Activated CD4-positive, alpha-beta memory T cell treated with anti-CD3 and anti-CD28 coated beads, Interleukin-2, amount 10 ng/mL, durations not matched to agents 7 days and 5 days (primary cell): ENCODE data around the gene ZFC3H1. TPM values are rescaled to one million over a fixed set of nuclear protein-coding genes. Genes with fewer than 3 reads are reported as not detected.
"Not testable (repeated sequence)": the region's sequence is repeated elsewhere in the genome, so short reads cannot be mapped to it uniquely, and the experiment has no call there.

Source experiments
- CTCF ChIA-PET: fragments of 350-600 bp; sonication (Branson Sonifier 250); formaldehyde crosslinking; loops from one replicate; lab custom pipeline; 2021; ENCODE audit warnings: antibody characterized with exemption, inconsistent platforms; lab: Charles Lee
- POLR2A ChIA-PET: fragments of 350-600 bp; sonication (Branson Sonifier 250); formaldehyde crosslinking; loops from one replicate; lab custom pipeline; 2021; ENCODE audit warnings: antibody characterized with exemption; lab: Charles Lee
- DNase-seq: peaks from one replicate; pipeline ENCODE4 v3.0.0-alpha.2; 2020
- H3K27ac Mint-ChIP-seq: one replicate; pipeline ENCODE4 v1.8.0; 2021; ENCODE audit warnings: mild to moderate bottlenecking, mixed read lengths
- H3K27me3 Mint-ChIP-seq: one replicate; pipeline ENCODE4 v1.8.0; 2021; ENCODE audit warnings: mixed read lengths
- H3K36me3 Mint-ChIP-seq: one replicate; pipeline ENCODE4 v1.8.0; 2021; ENCODE audit warnings: low read depth, mixed read lengths
- H3K4me1 Mint-ChIP-seq: one replicate; pipeline ENCODE4 v1.8.0; 2021; ENCODE audit warnings: mixed read lengths
- H3K4me3 Mint-ChIP-seq: one replicate; pipeline ENCODE4 v1.8.0; 2021; ENCODE audit warnings: mild to moderate bottlenecking, mixed read lengths
- H3K9me3 Mint-ChIP-seq: one replicate; pipeline ENCODE4 v1.8.0; 2021; ENCODE audit warnings: mixed read lengths
- total RNA-seq, 2 experiments: library from RNA; stranded (reverse); gene quantifications; one replicate each; pipeline ENCODE4 v1.2.3, GENCODE V29; 2021

ZFC3H1 gene
- total RNA-seq, 2 experiments from 2014 or later: 64.7 to 76.8 TPM

DNA sequence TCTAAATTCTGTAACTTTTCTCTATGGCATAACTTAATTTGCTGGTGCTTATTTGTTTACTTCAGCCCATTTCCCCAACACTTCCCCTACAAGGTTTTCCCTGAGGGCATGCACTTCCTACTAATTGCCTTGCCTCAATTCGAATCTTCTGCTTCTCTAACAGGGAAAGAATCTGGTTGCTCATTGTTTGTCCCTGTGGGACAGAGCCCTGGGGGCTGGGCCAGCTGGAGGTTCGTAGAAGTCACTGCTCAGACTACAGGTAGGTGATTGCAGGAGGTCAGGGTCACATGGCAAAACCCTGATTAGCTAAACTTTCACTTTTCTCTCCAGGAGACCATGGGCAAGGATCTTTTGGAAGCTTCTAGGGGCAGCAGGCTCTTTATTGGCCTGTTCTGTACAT lies 72.0 kb downstream of the ZFC3H1 start:
- Mint-ChIP-seq H3K27me3 (peaks cover 46% of the 10 kb centered on the region), H3K4me1 (no peaks in the 10 kb centered on the region), H3K9me3 (no peaks in the 10 kb centered on the region), H3K27ac (no peak overlapping the region), H3K36me3 (no peaks in the 10 kb centered on the region), H3K4me3 (no peak overlapping the region)
- DNase-seq: no peak
- ChIA-PET POLR2A (no interaction called here), CTCF (no interaction called here)

DNA sequence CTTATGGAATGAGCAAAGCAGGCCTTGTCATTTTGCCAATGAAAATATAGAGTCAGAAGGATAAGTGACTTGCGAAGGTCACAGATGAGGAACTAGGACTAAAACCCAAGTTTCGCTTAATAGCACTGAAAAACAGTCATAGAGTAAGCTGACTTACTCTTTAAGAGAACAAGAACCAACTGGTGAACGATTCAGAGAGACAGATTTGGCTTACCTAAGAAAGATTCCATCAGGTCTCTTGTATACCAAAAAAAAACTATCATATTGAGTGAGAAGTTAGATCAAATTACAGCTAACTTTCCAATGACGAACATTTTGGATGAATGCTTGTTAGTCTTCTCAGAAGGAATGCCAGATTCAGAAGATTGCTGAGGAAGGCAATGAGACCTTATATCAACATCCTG lies 74.2 kb downstream of the ZFC3H1 start:
- Mint-ChIP-seq H3K36me3 (no peaks in the 10 kb centered on the region), H3K27me3 (peaks cover 43% of the 10 kb centered on the region), H3K4me3 (no peak overlapping the region), H3K4me1 (no peaks in the 10 kb centered on the region), H3K27ac (no peak overlapping the region), H3K9me3 (no peaks in the 10 kb centered on the region)
- ChIA-PET CTCF (no interaction called here), POLR2A (no interaction called here)
- DNase-seq: no peak

DNA sequence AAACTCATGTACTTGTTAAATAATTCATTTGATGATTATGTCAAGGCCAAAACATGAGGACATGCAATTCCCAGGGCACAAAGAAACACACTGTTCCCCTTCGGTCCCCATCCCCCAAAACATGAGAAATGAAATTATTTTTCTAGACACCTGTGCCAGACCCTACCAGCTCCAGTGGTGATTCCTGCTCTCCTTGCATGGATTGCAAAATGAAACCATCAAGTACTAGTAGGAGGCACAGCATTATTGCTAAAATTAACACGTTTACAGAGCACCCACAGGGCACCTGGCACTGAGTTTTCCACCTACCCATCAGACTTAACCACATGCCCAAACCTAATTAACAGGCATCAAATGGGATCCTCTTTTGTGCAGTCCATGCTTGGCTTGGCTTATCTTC lies 76.6 kb downstream of the ZFC3H1 start:
- no peak overlapping the region for H3K27ac Mint-ChIP-seq
- H3K27me3 Mint-ChIP-seq: peaks cover 28% of the 10 kb centered on the region
- ChIA-PET CTCF (no interaction called here), POLR2A (no interaction called here)
- DNase-seq: no peak
- H3K36me3 Mint-ChIP-seq: no peaks in the 10 kb centered on the region
- no peaks in the 10 kb centered on the region for H3K4me1 Mint-ChIP-seq
- H3K9me3 Mint-ChIP-seq: no peaks in the 10 kb centered on the region
- H3K4me3 Mint-ChIP-seq: no peak overlapping the region

- POLR2A ChIA-PET: no interaction called here
- no peaks in the 10 kb centered on the region for H3K9me3 Mint-ChIP-seq
- no peaks in the 10 kb centered on the region for H3K4me1 Mint-ChIP-seq
- DNase-seq: no peak
- CTCF ChIA-PET: no interaction called here
- H3K4me3 Mint-ChIP-seq: no peak overlapping the region
- peaks cover 26% of the 10 kb centered on the region for H3K27me3 Mint-ChIP-seq
- no peaks in the 10 kb centered on the region for H3K36me3 Mint-ChIP-seq
- H3K27ac Mint-ChIP-seq: no peak overlapping the region
Observed at GRCh38 chr12:71585218-71585617, 78.4 kb downstream of the ZFC3H1 start.

DNA sequence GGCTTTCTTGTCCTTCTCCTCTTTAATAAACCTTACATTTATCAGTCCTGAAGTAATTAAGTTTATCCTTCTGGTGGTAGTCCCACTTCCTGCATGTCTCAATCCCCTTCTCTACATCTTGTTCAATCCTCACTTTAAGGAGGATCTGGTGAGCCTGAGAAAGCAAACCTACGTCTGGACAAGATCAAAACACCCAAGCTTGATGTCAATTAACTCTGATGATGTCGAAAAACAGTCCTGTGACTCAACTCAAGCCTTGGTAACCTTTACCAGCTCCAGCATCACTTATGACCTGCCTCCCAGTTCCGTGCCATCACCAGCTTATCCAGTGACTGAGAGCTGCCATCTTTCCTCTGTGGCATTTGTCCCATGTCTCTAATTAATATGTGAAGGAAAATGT lies 79.3 kb downstream of the ZFC3H1 start:
- H3K36me3 Mint-ChIP-seq: no peaks in the 10 kb centered on the region
- no peaks in the 10 kb centered on the region for H3K4me1 Mint-ChIP-seq
- ChIA-PET CTCF (no interaction called here), POLR2A (no interaction called here)
- no peak for DNase-seq
- H3K4me3 Mint-ChIP-seq: no peak overlapping the region
- H3K27me3 Mint-ChIP-seq: peaks cover 22% of the 10 kb centered on the region
- no peak overlapping the region for H3K27ac Mint-ChIP-seq
- no peaks in the 10 kb centered on the region for H3K9me3 Mint-ChIP-seq

DNA sequence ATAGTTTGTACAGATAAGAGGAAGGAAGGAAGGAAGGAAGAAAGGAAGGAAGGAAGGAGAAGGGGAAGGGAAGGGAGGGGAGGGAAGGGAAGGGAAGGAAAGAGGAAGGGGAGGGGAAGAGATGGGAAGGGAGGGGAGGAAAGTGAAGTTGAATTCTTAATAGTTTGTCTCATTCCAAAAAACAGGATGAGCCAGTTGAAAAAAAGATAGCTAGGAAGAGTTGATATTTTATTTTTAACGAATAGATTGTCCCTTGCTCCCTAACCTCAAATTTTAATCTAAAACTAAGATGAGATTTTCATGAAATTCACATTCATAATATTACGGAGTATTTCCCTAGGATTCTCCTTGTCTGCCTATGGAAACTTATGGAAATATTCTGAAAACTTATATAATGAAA lies 80.7 kb downstream of the ZFC3H1 start:
- Mint-ChIP-seq H3K9me3 (no peaks in the 10 kb centered on the region), H3K27me3 (peaks cover 17% of the 10 kb centered on the region), H3K4me1 (no peaks in the 10 kb centered on the region), H3K36me3 (no peaks in the 10 kb centered on the region), H3K27ac (no peak overlapping the region), H3K4me3 (no peak overlapping the region)
- no peak for DNase-seq
- ChIA-PET POLR2A (no interaction called here), CTCF (no interaction called here)

- H3K36me3 Mint-ChIP-seq: no peaks in the 10 kb centered on the region
- no peak for DNase-seq
- peaks cover 8% of the 10 kb centered on the region for H3K27me3 Mint-ChIP-seq
- ChIA-PET POLR2A (no interaction called here), CTCF (no interaction called here)
- no peaks in the 10 kb centered on the region for H3K9me3 Mint-ChIP-seq
- H3K4me3 Mint-ChIP-seq: no peak overlapping the region
- no peak overlapping the region for H3K27ac Mint-ChIP-seq
- no peaks in the 10 kb centered on the region for H3K4me1 Mint-ChIP-seq
Observed at GRCh38 chr12:71581206-71581605, 82.4 kb downstream of the ZFC3H1 start.

GRCh38 chr12:71578694-71579258 lies 84.9 kb downstream of the ZFC3H1 start:
- ChIA-PET POLR2A (no interaction called here), CTCF (no interaction called here)
- DNase-seq: no peak
- H3K9me3 Mint-ChIP-seq: no peaks in the 10 kb centered on the region
- peaks cover 5% of the 10 kb centered on the region for H3K27me3 Mint-ChIP-seq
- no peak overlapping the region for H3K4me3 Mint-ChIP-seq
- H3K4me1 Mint-ChIP-seq: no peaks in the 10 kb centered on the region
- no peaks in the 10 kb centered on the region for H3K36me3 Mint-ChIP-seq
- no peak overlapping the region for H3K27ac Mint-ChIP-seq

DNA sequence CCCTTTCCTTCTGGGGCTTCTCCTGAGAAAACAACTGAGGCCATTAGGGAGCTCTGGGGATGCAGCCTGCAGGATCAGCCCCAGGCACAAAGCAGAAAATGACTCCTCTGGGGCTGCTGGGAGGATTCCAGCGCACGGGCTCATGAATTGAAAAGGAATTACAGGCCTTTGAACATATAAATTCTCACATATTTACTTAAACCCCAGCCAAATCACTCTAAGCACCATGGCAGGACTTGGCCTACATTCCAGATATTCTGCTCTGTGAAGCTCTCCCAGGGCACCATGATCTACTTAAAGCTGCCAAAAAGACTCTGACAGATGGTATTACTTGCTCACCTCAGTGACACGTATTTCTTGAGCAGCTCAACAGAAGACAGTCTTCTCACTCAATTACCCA lies 87.2 kb downstream of the ZFC3H1 start:
- ChIA-PET POLR2A (no interaction called here), CTCF (no interaction called here)
- Mint-ChIP-seq H3K36me3 (no peaks in the 10 kb centered on the region), H3K27me3 (peaks cover 11% of the 10 kb centered on the region), H3K27ac (no peak overlapping the region), H3K4me3 (no peak overlapping the region), H3K4me1 (no peaks in the 10 kb centered on the region), H3K9me3 (no peaks in the 10 kb centered on the region)
- DNase-seq: no peak

DNA sequence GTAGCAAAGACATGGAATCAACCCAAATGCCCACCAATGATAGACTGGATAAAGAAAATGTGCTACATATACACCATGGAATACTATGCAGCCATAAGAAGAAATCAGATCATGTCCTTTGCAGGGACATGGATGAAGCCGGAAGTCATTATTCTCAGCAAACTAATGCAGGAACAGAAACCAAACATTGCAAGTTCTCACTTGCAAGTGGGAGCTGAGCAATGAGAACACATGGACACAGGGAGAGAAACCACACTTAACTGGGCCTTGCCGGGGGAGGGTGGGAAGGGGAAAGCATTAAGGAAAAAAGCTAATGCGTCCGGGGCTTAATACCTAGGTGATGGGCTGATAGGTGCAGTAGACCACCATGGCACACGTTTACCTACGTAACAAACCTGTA lies 93.8 kb downstream of the ZFC3H1 start:
- H3K9me3 Mint-ChIP-seq, H3K27ac Mint-ChIP-seq, POLR2A ChIA-PET, H3K36me3 Mint-ChIP-seq, H3K4me3 Mint-ChIP-seq, CTCF ChIA-PET, H3K4me1 Mint-ChIP-seq, DNase-seq: not testable (repeated sequence)
- H3K27me3 Mint-ChIP-seq: peaks cover 24% of the 10 kb centered on the region

GRCh38 chr12:71567537-71567936 lies 96.1 kb downstream of the ZFC3H1 start:
- peaks cover 17% of the 10 kb centered on the region for H3K27me3 Mint-ChIP-seq
- DNase-seq: no peak
- no peak overlapping the region for H3K27ac Mint-ChIP-seq
- no peaks in the 10 kb centered on the region for H3K4me1 Mint-ChIP-seq
- CTCF ChIA-PET: no interaction called here
- H3K9me3 Mint-ChIP-seq: no peaks in the 10 kb centered on the region
- POLR2A ChIA-PET: no interaction called here
- H3K4me3 Mint-ChIP-seq: no peak overlapping the region
- no peaks in the 10 kb centered on the region for H3K36me3 Mint-ChIP-seq

DNA sequence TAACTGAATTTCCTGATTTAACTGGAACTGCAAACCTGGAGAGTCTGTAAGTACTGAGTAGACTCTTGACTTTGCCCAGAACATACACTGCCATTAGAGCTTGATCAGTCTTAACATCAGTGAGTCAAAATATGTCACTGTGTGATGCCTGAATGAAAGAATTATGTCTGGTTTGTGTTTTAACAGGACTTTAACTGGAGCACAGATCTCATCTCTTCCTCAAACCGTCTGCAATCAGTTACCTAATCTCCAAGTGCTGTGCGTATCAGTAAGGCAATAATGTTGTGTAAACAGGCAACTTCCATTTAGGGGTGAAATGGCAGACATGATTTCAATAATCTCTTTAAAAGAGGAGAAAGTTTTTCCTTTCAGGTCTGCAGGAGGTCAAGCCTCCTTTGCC lies 97.0 kb downstream of the ZFC3H1 start:
- Mint-ChIP-seq H3K4me3 (no peak overlapping the region), H3K4me1 (no peaks in the 10 kb centered on the region), H3K27ac (no peak overlapping the region), H3K27me3 (peaks cover 13% of the 10 kb centered on the region), H3K9me3 (no peaks in the 10 kb centered on the region), H3K36me3 (no peaks in the 10 kb centered on the region)
- POLR2A ChIA-PET: no interaction called here
- no peak for DNase-seq
- CTCF ChIA-PET: no interaction called here

- CTCF ChIA-PET: interaction anchor here (0.6 to 1.3 kb wide), 2 partner anchors 71 to 511 kb away, joined by 3 read pairs; no protein-coding TSS in a partner anchor
- no peak overlapping the region for H3K4me3 Mint-ChIP-seq
Observed at GRCh38 chr12:71565535-71565934, 98.1 kb downstream of the ZFC3H1 start.

DNA sequence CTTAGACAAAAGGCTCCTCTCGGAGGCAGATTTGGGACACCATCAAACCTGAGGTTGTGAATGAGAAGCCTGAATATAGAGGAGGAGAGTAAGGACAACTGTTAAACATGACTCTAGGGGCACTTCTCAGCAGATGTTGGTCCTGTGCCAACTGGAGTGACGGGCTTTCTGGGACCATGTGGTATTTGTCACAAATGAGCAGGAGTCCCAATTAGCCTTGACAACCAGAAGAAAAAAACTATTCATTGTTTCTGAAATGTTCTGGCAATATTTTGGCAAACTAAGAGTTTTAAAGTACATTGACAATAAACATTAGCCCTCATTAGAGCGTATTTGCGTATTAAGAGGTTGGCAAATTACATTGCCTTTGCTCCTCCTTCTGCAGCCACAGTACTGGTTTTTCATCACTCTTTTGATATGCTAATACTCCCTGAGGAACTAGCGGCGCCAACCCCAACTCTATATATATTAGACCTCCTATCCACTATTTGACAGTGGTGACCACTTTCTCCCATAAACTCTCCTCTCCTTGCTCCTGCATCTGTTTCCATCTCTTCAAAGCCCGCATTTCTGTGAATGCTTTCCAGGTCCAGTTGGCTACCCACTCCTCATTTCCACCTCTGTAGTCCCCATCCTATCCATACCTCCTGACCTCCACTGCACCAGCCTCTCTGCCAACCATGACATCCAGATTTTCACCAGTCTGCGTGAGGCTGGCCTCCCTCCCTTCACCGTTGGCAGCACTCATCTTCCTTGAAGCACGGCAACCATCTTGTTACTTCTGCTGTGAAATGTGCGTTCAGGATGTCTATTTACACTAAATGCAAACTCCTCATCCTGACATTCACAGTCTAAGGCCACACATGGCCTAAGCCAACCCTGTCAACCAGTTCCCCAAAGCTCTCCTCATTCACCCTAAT lies 100.7 kb downstream of the ZFC3H1 start:
- Mint-ChIP-seq H3K4me1 (no peaks in the 10 kb centered on the region), H3K9me3 (no peaks in the 10 kb centered on the region), H3K36me3 (no peaks in the 10 kb centered on the region), H3K27ac (no peak overlapping the region), H3K4me3 (no peak overlapping the region), H3K27me3 (peaks cover 8% of the 10 kb centered on the region)
- POLR2A ChIA-PET: no interaction called here
- CTCF ChIA-PET: no interaction called here
- DNase-seq: no peak

More at GRCh38 chr12:71565535-71565934, 98.1 kb downstream of the ZFC3H1 start:
- POLR2A ChIA-PET: no interaction called here
- Mint-ChIP-seq H3K9me3 (no peaks in the 10 kb centered on the region), H3K36me3 (no peaks in the 10 kb centered on the region), H3K27me3 (peaks cover 13% of the 10 kb centered on the region), H3K27ac (no peak overlapping the region), H3K4me1 (no peaks in the 10 kb centered on the region)
- no peak for DNase-seq
